Glutamatergic neuron (in vitro differentiated cells): ENCODE results near the gene NPFFR1. TPM values are rescaled to one million over a fixed set of nuclear protein-coding genes. Genes with fewer than 3 reads are reported as not detected.
"Not testable (repeated sequence)": the region's sequence is repeated elsewhere in the genome, so short reads cannot be mapped to it uniquely, and the experiment has no call there.

Experiments
- DNase-seq: peaks from one replicate; pipeline ENCODE4 v3.0.0; 2022
- H3K27ac Mint-ChIP-seq: one replicate; pipeline ENCODE4 v1.8.0; 2020; ENCODE audit warnings: mild to moderate bottlenecking, mixed read lengths, inconsistent platforms; ENCODE audit not compliant: unreplicated experiment
- H3K27me3 Mint-ChIP-seq: one replicate; pipeline ENCODE4 v1.8.0; 2020; ENCODE audit warnings: mild to moderate bottlenecking, moderate library complexity, mixed read lengths, inconsistent platforms; ENCODE audit not compliant: unreplicated experiment
- H3K36me3 Mint-ChIP-seq: one replicate; pipeline ENCODE4 v1.8.0; 2020; ENCODE audit warnings: mild to moderate bottlenecking, mixed read lengths, inconsistent platforms; ENCODE audit not compliant: unreplicated experiment
- H3K4me1 Mint-ChIP-seq: one replicate; pipeline ENCODE4 v1.8.0; 2020; ENCODE audit warnings: mild to moderate bottlenecking, low read depth, mixed read lengths, inconsistent platforms; ENCODE audit not compliant: unreplicated experiment
- H3K4me3 Mint-ChIP-seq: one replicate; pipeline ENCODE4 v1.8.0; 2020; ENCODE audit warnings: mild to moderate bottlenecking, mixed read lengths, inconsistent platforms; ENCODE audit not compliant: unreplicated experiment
- H3K9me3 Mint-ChIP-seq: one replicate; pipeline ENCODE4 v1.8.0; 2020; ENCODE audit warnings: mild to moderate bottlenecking, moderate library complexity, mixed read lengths, inconsistent platforms; ENCODE audit not compliant: unreplicated experiment
- total RNA-seq: library from RNA; stranded (reverse); fragmentation: NEBNext Ultra II Directional; extraction: Animal tissue kit (Norgen Biotek cat#: 25700); gene quantifications from one replicate; pipeline ENCODE4 v1.2.1, GENCODE V29; 2021; ENCODE audit not compliant: unreplicated experiment
- TF ChIP-seq, protein P1 (sequence below): fragments of 200-600 bp; sonication (generic); IDR thresholded peaks from one replicate; pipeline ENCODE4 v1.5.0; 2021; ENCODE audit not compliant: partially characterized antibody, unreplicated experiment

NPFFR1 gene
- total RNA-seq, 1 donor from 2014 or later = not detected

GRCh38 chr10:70260259-70260658 lies 23.5 kb downstream of the NPFFR1 start:
- no peaks in the 10 kb centered on the region for H3K36me3 Mint-ChIP-seq
- no peaks in the 10 kb centered on the region for H3K9me3 Mint-ChIP-seq
- TF ChIP-seq, protein P1, sequence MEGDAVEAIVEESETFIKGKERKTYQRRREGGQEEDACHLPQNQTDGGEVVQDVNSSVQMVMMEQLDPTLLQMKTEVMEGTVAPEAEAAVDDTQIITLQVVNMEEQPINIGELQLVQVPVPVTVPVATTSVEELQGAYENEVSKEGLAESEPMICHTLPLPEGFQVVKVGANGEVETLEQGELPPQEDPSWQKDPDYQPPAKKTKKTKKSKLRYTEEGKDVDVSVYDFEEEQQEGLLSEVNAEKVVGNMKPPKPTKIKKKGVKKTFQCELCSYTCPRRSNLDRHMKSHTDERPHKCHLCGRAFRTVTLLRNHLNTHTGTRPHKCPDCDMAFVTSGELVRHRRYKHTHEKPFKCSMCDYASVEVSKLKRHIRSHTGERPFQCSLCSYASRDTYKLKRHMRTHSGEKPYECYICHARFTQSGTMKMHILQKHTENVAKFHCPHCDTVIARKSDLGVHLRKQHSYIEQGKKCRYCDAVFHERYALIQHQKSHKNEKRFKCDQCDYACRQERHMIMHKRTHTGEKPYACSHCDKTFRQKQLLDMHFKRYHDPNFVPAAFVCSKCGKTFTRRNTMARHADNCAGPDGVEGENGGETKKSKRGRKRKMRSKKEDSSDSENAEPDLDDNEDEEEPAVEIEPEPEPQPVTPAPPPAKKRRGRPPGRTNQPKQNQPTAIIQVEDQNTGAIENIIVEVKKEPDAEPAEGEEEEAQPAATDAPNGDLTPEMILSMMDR = no peak
- no peak overlapping the region for H3K27ac Mint-ChIP-seq
- H3K27me3 Mint-ChIP-seq = peaks cover 4% of the 10 kb centered on the region
- no peak for DNase-seq
- H3K4me3 Mint-ChIP-seq = no peak overlapping the region
- no peaks in the 10 kb centered on the region for H3K4me1 Mint-ChIP-seq

- Mint-ChIP-seq H3K9me3 (no peaks in the 10 kb centered on the region), H3K4me3 (no peak overlapping the region), H3K27ac (no peak overlapping the region), H3K36me3 (no peaks in the 10 kb centered on the region), H3K27me3 (peaks cover 4% of the 10 kb centered on the region), H3K4me1 (no peaks in the 10 kb centered on the region)
- DNase-seq = no peak
- TF ChIP-seq, protein P1 = no peak
These were observed 25.6 kb downstream of the NPFFR1 start for GRCh38 chr10:70258216-70258615.

DNA sequence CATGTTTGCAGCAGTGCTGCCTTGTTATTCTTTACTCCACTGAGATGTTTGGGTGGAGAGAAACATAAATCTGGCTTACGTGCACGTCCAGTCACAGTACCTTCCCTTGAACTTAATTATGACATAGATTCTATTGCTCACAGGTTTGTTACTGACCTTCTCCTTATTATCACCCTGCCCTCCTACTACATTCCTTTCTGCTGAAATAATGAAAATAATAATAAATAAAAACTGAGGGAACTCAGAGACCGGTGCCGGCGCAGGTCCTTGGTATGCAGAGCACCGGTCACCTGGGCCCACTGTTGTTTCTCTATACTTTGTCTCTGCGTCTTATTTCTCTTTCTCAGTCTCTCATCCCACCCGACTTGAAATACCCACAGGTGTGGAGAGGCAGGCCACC lies 26.0 kb downstream of the NPFFR1 start:
- not testable (repeated sequence) for H3K4me1 Mint-ChIP-seq, H3K4me3 Mint-ChIP-seq, DNase-seq, H3K27me3 Mint-ChIP-seq, H3K9me3 Mint-ChIP-seq, H3K27ac Mint-ChIP-seq, H3K36me3 Mint-ChIP-seq

DNA sequence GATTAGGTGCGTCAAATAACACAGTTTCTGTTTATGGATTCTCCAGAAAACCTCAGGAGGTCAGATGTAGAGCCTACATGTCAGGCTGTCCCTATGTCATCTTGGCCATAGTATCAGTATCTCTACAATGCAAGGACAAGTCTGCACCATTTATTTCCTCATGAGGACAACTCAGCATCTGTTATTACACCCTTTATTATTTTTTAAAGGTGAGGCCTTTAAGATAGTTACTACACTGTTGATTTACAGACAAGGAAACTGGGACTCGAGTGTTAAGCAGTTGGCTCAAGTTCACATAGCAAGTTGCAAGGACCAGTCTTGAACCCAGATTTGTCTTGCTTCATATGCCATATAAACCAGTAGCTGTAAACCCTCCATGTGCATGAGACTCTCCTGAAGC lies 27.3 kb downstream of the NPFFR1 start:
- Mint-ChIP-seq H3K36me3 (no peaks in the 10 kb centered on the region), H3K4me3 (no peak overlapping the region), H3K4me1 (no peaks in the 10 kb centered on the region), H3K9me3 (no peaks in the 10 kb centered on the region), H3K27ac (no peak overlapping the region), H3K27me3 (peaks cover 6% of the 10 kb centered on the region)
- TF ChIP-seq, protein P1 = no peak
- no peak for DNase-seq

DNA sequence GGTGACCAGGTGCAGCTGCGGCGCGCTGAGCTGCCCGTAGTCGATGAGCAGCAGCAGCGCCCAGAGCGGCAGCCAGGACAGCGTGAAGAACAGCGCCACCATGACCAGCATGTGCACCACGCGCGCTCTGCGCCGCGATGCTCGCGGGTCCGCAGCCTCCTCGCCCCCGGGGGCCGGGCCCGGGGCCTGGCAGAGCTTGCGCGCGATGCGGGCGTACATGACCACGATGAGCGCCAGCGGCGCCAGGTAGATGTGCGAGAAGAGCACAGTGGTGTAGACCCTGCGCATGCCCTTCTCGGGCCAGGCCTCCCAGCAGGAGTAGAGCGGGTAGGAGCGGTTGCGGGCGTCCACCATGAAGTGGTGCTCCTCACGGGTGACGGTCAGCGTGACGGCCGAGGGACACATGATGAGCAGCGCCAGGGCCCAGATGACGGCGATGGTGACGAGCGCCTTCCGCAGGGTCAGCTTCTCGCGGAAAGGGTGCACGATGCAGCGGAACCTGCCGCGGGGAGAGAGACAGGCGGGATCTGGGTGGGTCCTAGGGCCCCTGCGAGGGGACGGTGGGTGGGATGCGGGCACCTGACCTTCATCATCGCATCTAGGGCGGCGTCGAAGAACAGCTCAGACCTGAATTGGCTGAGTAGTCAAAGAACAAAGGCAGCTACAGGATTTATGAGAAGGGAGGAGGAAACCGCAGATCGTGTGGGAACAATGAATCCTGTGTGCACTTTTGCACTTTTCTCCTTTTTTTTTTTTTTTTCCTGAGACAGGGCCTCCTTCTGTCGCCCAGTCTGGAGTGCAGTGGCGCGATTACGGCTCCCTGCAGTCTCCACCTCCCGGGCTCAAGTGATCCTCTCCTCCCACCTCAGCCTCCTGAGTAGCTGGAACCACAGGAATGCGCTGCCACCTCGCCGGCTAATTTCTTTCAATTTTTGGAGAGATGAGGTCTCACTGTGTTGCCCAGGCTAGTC lies 28.2 kb downstream of the NPFFR1 start:
- H3K4me3 Mint-ChIP-seq = no peak overlapping the region
- no peak overlapping the region for H3K27ac Mint-ChIP-seq
- peaks cover 2% of the 10 kb centered on the region for H3K9me3 Mint-ChIP-seq
- no peak for DNase-seq
- H3K4me1 Mint-ChIP-seq = no peaks in the 10 kb centered on the region
- H3K36me3 Mint-ChIP-seq = peaks cover 7% of the 10 kb centered on the region
- TF ChIP-seq, protein P1 = no peak
- H3K27me3 Mint-ChIP-seq = peaks cover 6% of the 10 kb centered on the region
